ENCODE measurements around the gene TMEM45A. TPM values are rescaled to one million over a fixed set of nuclear protein-coding genes. Genes with fewer than 3 reads are reported as not detected.

The TMEM45A gene
- total and polyA plus RNA-seq, 2 donors (not counting 3 experiments of a cell fraction or from before 2014, with no cell fraction given), result 5.6 to 8.6 TPM

DNA sequence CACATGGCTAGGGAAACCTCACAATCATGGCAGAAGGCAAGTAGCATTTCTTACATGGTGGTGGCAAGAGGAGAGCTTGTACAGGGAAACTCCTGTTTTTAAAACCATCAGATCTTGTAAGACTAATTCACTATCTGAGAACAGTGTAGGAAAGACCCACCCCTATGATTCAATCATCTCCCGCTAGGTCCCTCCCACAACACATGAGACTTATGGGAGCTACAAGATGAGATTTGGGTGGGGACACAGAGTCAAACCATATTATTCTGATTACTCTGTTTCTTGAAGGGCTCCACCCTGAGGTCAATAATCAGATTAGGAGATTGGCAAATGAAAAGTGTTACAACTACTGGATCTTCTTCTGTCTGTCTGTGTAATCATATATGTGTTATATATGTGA, 21.5 kb upstream of the TMEM45A start:
- DNase-seq (ENCODE audit: low read depth, low spot score) (no peak), FAIRE-seq (no peak)
- dilution Hi-C loops (cut with MboI; ENCODE audit: extremely low pct_ligation_motif_present, low sequenced_read_pairs) (no loop called here), intact Hi-C loops (cut with micrococcal nuclease) (no loop called here)
- Histone ChIP-seq H3K9ac (replicated peaks; ENCODE audit: extremely low read depth, insufficient read depth, low read length) (no peak overlapping the region), H3K79me2 (ENCODE audit: control insufficient read depth, insufficient read depth, low read length) (no peaks in the 10 kb centered on the region), H3K4me3 (replicated peaks in 1 of 3; ENCODE audit: insufficient read depth in 1 of 3, low read depth in 1 of 3, low read length in 3 of 3) (no peak overlapping the region), H3K4me1 (ENCODE audit: control insufficient read depth, extremely low read depth, insufficient read depth, low read length) (no peaks in the 10 kb centered on the region), H3K27me3 (ENCODE audit: control insufficient read depth in 2 of 2, insufficient read depth in 2 of 2, low read length in 2 of 2) (peaks cover 0 to 3% of the 10 kb centered on the region in 2 experiments), H3K9me3 (replicated peaks; ENCODE audit: control insufficient read depth, insufficient read depth, low read length) (no peaks in the 10 kb centered on the region), H4K20me1 (replicated peaks; ENCODE audit: control insufficient read depth, extremely low read depth, insufficient read depth, low read length) (no peaks in the 10 kb centered on the region), H3K27ac (ENCODE audit: insufficient read depth, low read depth, low read length) (no peak overlapping the region), H3K36me3 (ENCODE audit: control insufficient read depth in 2 of 2, extremely low read depth in 1 of 2, insufficient read depth in 2 of 2, low read length in 2 of 2) (no peaks in the 10 kb centered on the region), H3K4me2 (ENCODE audit: insufficient read depth, low read length) (no peak overlapping the region), H2AFZ (ENCODE audit: low read depth, low read length) (no peak overlapping the region), H3K9me1 (replicated peaks; ENCODE audit: control insufficient read depth, extremely low read depth, insufficient read depth, low read length) (no peaks in the 10 kb centered on the region)
- BruUV-seq (replicated peaks), result no TSS peak
- TF ChIP-seq, protein P1, sequence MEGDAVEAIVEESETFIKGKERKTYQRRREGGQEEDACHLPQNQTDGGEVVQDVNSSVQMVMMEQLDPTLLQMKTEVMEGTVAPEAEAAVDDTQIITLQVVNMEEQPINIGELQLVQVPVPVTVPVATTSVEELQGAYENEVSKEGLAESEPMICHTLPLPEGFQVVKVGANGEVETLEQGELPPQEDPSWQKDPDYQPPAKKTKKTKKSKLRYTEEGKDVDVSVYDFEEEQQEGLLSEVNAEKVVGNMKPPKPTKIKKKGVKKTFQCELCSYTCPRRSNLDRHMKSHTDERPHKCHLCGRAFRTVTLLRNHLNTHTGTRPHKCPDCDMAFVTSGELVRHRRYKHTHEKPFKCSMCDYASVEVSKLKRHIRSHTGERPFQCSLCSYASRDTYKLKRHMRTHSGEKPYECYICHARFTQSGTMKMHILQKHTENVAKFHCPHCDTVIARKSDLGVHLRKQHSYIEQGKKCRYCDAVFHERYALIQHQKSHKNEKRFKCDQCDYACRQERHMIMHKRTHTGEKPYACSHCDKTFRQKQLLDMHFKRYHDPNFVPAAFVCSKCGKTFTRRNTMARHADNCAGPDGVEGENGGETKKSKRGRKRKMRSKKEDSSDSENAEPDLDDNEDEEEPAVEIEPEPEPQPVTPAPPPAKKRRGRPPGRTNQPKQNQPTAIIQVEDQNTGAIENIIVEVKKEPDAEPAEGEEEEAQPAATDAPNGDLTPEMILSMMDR (IDR thresholded peaks at IDR 0.05; ENCODE audit: extremely low read depth in 1 of 2, insufficient read depth in 1 of 2, low read depth in 1 of 2, low read length in 2 of 2), result no peak
- TF ChIP-seq EZH2 (IDR thresholded peaks at IDR 0.05; ENCODE audit: borderline replicate concordance, low read depth, low read length, severe bottlenecking) (no peak), MYC (IDR thresholded peaks at IDR 0.05; ENCODE audit: low read depth, low read length) (no peak), GATA2 (IDR thresholded peaks at IDR 0.05; ENCODE audit: insufficient read depth, insufficient read length, low read depth, low read length) (no peak), FOS (IDR thresholded peaks at IDR 0.05; ENCODE audit: borderline replicate concordance, insufficient read depth, low read length) (no peak), POLR2A (IDR thresholded peaks at IDR 0.05; ENCODE audit: low read depth, low read length) (no peak), POLR2AphosphoS5 (IDR thresholded peaks at IDR 0.05; ENCODE audit: insufficient read depth, low read depth, low read length) (no peak), JUN (IDR thresholded peaks at IDR 0.05; ENCODE audit: borderline replicate concordance, insufficient read depth, insufficient read length, low read depth) (no peak)
- TF ChIP-seq, protein P2, sequence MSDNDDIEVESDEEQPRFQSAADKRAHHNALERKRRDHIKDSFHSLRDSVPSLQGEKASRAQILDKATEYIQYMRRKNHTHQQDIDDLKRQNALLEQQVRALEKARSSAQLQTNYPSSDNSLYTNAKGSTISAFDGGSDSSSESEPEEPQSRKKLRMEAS (IDR thresholded peaks at IDR 0.05; ENCODE audit: insufficient read depth, insufficient read length), result no peak
- ChIA-PET CTCF (interaction anchor here (0.8 to 1.6 kb wide), 3 partner anchors 8 to 11 kb away, joined by 3 to 9 read pairs (median 3); no protein-coding TSS in a partner anchor), POLR2A (no interaction called here)
